Osteocyte (in vitro differentiated cells): ENCODE measurements around the gene FCSK. TPM values are rescaled to one million over a fixed set of nuclear protein-coding genes. Genes with fewer than 3 reads are reported as not detected.

Experiments used
- DNase-seq: peaks from one replicate; pipeline ENCODE4 v3.0.0; 2021; ENCODE audit warnings: mixed read lengths; ENCODE audit not compliant: unreplicated experiment; ENCODE audit errors: extremely low spot score
- H3K27ac Mint-ChIP-seq: one replicate; pipeline ENCODE4 v1.8.0; 2021; ENCODE audit warnings: mild to moderate bottlenecking, mixed read lengths; ENCODE audit not compliant: unreplicated experiment
- H3K27me3 Mint-ChIP-seq: one replicate; pipeline ENCODE4 v1.8.0; 2021; ENCODE audit warnings: mixed read lengths; ENCODE audit not compliant: unreplicated experiment
- H3K36me3 Mint-ChIP-seq: one replicate; pipeline ENCODE4 v1.8.0; 2021; ENCODE audit warnings: mixed read lengths; ENCODE audit not compliant: unreplicated experiment
- H3K4me1 Mint-ChIP-seq: one replicate; pipeline ENCODE4 v1.8.0; 2021; ENCODE audit warnings: mixed read lengths; ENCODE audit not compliant: unreplicated experiment
- H3K4me3 Mint-ChIP-seq: one replicate; pipeline ENCODE4 v1.8.0; 2021; ENCODE audit warnings: mild to moderate bottlenecking, moderate library complexity, mixed read lengths; ENCODE audit not compliant: unreplicated experiment
- H3K9me3 Mint-ChIP-seq: one replicate; pipeline ENCODE4 v1.8.0; 2021; ENCODE audit warnings: mixed read lengths; ENCODE audit not compliant: unreplicated experiment
- CTCF ChIP-seq: fragments of 200-600 bp; sonication (generic); IDR thresholded peaks from 2 replicates; pipeline ENCODE4 v1.5.0; 2021; ENCODE audit warnings: antibody characterized with exemption, mild to moderate bottlenecking, moderate library complexity
- total RNA-seq: library from RNA; stranded (reverse); gene quantifications from 2 replicates; pipeline ENCODE4 v1.2.1, GENCODE V29; 2021

Gene FCSK
- total RNA-seq, 1 donor from 2014 or later: 16.8 TPM

GRCh38 chr16:70437582-70438557 is 16.5 kb upstream of the FCSK start:
- Mint-ChIP-seq H3K27ac (peak overlapping the region; percentile 98), H3K4me3 (peak overlapping the region; percentile 99), H3K4me1 (peaks cover 54% of the 10 kb centered on the region), H3K36me3 (peaks cover 10% of the 10 kb centered on the region), H3K27me3 (no peaks in the 10 kb centered on the region), H3K9me3 (no peaks in the 10 kb centered on the region)
- TF ChIP-seq CTCF: no peak
- DNase-seq: no peak

GRCh38 chr16:70438585-70438968 is 15.8 kb upstream of the FCSK start:
- Mint-ChIP-seq H3K27me3 (no peaks in the 10 kb centered on the region), H3K27ac (peak overlapping the region; percentile 98), H3K36me3 (peaks cover 10% of the 10 kb centered on the region), H3K9me3 (no peaks in the 10 kb centered on the region), H3K4me3 (peak overlapping the region; percentile 99), H3K4me1 (peaks cover 47% of the 10 kb centered on the region)
- DNase-seq: no peak
- TF ChIP-seq CTCF: no peak

- Mint-ChIP-seq H3K27ac (peak within 1 kb of the TSS; percentile 98), H3K9me3 (no peaks in the 10 kb centered on the region), H3K4me3 (peak within 1 kb of the TSS; percentile 99), H3K27me3 (no peaks in the 10 kb centered on the region), H3K4me1 (peaks cover 41% of the 10 kb centered on the region), H3K36me3 (peaks cover 7% of the 10 kb centered on the region)
- DNase-seq: peak; percentile 98
- TF ChIP-seq CTCF: no peak
Measured at GRCh38 chr16:70438969-70439862, 15.2 kb upstream of the FCSK start, which contains the start of gene ST3GAL2. TSS of gene ST3GAL2 (minus strand) at chr16:70439100. CDS start at chr16:70398530, 40,570 bp downstream.

DNA sequence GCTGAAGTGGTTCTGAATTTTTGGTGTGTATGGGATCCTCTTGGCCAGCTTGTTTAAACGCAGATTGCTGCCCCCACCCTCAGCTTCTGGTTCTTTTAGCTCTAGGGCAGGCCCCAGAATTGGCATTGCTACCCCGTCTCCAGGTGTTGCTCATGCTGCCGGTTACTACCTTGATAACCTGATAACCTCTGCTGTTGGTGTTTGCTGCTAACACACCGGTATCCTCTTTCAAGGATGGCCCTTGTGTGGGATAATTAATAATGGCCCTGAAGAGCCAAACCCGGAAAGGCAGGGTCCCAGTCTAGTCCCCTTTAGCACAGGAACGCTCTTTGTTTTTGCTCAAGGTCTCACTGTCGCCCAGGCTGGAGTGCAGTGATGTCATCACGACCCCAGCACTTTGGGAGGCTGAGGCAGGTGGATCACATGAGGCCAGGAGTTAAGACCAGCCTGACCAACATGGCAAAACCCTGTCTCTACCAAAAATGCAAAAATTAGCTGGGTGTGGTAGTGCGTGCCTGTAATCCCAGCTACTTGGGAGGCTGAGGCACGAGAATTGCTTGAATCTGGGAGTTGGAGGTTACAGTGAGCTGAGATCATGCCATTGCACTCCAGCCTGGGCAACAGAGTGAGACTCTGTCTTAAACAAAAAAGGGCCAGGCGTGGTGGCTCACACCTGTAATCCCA is 14.2 kb upstream of the FCSK start:
- TF ChIP-seq CTCF: no peak
- Mint-ChIP-seq H3K36me3 (peaks cover 3% of the 10 kb centered on the region), H3K4me1 (peaks cover 32% of the 10 kb centered on the region), H3K27me3 (no peaks in the 10 kb centered on the region), H3K27ac (no peak overlapping the region), H3K9me3 (no peaks in the 10 kb centered on the region), H3K4me3 (peak overlapping the region; percentile 86)
- no peak for DNase-seq
